BJ (cell line): ENCODE measurements around the gene SNX17. TPM values are rescaled to one million over a fixed set of nuclear protein-coding genes. Genes with fewer than 3 reads are reported as not detected.
"Not testable (repeated sequence)": the region's sequence is repeated elsewhere in the genome, so short reads cannot be mapped to it uniquely, and the experiment has no call there.

Source experiments
- CTCF ChIA-PET: fragments of 350-600 bp; formaldehyde crosslinking; extraction: SDS; loops from one replicate; lab custom pipeline; 2021; ENCODE audit warnings: antibody characterized with exemption, inconsistent platforms; lab: Yijun Ruan, JAX
- POLR2A ChIA-PET: fragments of 300-600 bp; sonication (Branson Sonifier 250); formaldehyde crosslinking; extraction: SDS; loops from one replicate; lab custom pipeline; 2021; ENCODE audit warnings: antibody characterized with exemption; lab: Charles Lee
- DNase-seq: peaks from one replicate; pipeline ENCODE4 v3.0.0-alpha.2; 2011; ENCODE audit warnings: low read depth
- H3K27me3 ChIP-seq: 2 replicates; pipeline ENCODE4 v1.6.0; 2011; ENCODE audit warnings: low read length; ENCODE audit not compliant: control insufficient read depth, insufficient read depth
- H3K36me3 ChIP-seq: 2 replicates; pipeline ENCODE4 v1.5.1; 2011; ENCODE audit warnings: low read length; ENCODE audit not compliant: control insufficient read depth, insufficient read depth
- H3K4me3 ChIP-seq: 2 replicates; pipeline ENCODE4 v1.5.1; 2011; ENCODE audit warnings: low read depth, mild to moderate bottlenecking, control low read depth, low read length
- polyA plus RNA-seq: library from polyadenylated mRNA; depleted of rRNA; stranded (reverse); fragments of >200 nt; gene quantifications from 2 replicates; pipeline ENCODE4 v1.2.3, GENCODE V29; 2011
- TF ChIP-seq, protein P1 (sequence below): IDR thresholded peaks from 2 replicates; pipeline ENCODE4 v1.5.1; 2011; ENCODE audit warnings: low read depth, mild to moderate bottlenecking, control low read depth, inconsistent platforms, low read length, moderate library complexity; ENCODE audit not compliant: insufficient read depth

Gene SNX17
- polyA plus RNA-seq, 1 experiment = 154 TPM

DNA sequence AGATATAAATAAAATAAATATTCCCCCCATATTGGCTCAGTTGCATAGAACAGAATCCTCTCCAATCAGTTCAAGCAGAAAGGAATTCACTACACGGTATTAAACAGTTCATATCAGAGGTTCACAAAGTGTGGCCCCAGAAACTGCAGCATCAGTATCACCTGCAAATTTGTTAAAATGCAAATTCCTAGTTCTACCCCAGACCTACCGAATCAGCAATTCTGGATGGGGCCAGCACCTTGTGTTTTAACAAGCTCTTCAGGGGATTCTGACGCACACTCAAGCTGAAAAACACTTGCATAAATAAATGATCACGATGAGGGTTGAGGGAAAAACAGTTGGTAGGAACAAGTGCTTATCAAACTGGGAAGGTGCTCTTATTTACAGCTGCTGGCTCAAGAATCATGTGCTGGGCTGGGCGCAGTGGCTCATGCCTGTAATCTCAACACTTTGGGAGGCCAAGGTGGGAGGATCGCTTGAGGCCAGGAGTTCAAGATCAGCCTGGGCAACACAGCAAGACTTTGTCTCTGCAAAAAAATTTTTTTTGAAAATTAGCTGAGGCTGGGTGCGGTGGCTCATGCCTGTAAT lies 20.2 kb upstream of the SNX17 start:
- DNase-seq = no peak
- no peaks in the 10 kb centered on the region for H3K27me3 ChIP-seq
- ChIA-PET CTCF (interaction anchor here (1.1 kb wide), 1 partner anchor 13 kb away, joined by 3 read pairs; no protein-coding TSS in a partner anchor), POLR2A (no interaction called here)
- TF ChIP-seq, protein P1, sequence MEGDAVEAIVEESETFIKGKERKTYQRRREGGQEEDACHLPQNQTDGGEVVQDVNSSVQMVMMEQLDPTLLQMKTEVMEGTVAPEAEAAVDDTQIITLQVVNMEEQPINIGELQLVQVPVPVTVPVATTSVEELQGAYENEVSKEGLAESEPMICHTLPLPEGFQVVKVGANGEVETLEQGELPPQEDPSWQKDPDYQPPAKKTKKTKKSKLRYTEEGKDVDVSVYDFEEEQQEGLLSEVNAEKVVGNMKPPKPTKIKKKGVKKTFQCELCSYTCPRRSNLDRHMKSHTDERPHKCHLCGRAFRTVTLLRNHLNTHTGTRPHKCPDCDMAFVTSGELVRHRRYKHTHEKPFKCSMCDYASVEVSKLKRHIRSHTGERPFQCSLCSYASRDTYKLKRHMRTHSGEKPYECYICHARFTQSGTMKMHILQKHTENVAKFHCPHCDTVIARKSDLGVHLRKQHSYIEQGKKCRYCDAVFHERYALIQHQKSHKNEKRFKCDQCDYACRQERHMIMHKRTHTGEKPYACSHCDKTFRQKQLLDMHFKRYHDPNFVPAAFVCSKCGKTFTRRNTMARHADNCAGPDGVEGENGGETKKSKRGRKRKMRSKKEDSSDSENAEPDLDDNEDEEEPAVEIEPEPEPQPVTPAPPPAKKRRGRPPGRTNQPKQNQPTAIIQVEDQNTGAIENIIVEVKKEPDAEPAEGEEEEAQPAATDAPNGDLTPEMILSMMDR = no peak
- no peaks in the 10 kb centered on the region for H3K36me3 ChIP-seq
- H3K4me3 ChIP-seq = no peak overlapping the region

DNA sequence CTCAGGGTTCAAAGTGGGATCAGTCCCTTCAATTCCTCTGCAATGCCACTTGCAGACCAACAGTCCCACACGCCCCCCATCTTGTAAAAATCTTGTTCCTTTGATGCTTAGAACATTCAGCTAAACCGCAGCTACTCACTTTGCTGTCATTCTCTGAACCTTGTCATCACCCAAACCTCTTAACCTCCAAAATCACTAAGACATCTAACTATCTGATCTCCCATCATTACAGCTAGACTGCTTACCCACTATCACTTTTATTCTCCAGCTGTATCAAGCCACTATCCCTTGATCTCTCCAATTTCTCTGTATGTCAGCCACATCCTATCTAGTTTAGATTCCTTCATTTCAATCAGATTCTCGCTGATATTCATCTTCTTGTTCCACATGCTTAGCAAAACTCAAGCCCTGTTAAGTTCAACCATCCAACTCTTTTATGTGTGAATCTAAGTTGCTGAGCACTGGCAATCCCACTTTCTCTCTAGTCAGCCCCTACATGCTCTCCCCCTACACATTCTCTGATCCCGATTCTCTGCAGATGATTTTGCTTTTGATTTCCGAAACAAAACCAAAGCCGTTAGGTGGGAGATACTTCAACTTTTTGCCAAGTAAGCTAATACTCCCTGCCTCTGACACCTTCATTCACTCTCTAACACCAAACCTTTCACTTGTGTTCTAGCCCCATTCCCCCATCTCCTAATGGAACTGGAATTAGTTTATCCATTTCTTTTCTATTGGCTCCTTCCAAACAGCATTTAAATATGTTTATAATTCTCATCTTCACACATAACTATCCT lies 18.4 kb upstream of the SNX17 start:
- CTCF ChIA-PET = no interaction called here
- H3K36me3 ChIP-seq = no peaks in the 10 kb centered on the region
- POLR2A ChIA-PET = no interaction called here

DNA sequence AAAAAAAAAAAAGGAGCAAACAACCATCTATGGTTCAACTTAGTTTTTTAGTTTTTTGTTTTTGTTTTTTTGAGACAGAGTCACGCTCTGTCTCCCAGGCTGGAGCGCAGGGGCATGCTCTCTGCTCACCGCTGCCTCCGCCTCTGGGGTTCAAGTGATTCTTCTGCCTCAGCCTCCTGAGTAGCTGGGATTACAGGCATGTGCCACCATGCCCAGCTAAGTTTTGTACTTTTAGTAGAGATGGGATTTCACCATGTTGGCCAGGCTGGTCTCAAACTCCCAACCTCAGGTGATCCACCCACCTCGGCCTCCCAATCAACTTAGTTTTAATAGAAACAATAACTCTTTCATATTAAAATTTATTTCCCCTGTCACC lies 17.0 kb upstream of the SNX17 start:
- H3K4me3 ChIP-seq, H3K27me3 ChIP-seq, POLR2A ChIA-PET, DNase-seq, H3K36me3 ChIP-seq: not testable (repeated sequence)
- CTCF ChIA-PET = interaction anchor here (1.2 kb wide), 1 partner anchor 16 kb away, joined by 4 read pairs; no protein-coding TSS in a partner anchor

More for the DNA sequence above, 18.4 kb upstream of the SNX17 start:
- Histone ChIP-seq H3K4me3 (no peak overlapping the region), H3K27me3 (no peaks in the 10 kb centered on the region)
- DNase-seq = no peak
- TF ChIP-seq, protein P1 = no peak

DNA sequence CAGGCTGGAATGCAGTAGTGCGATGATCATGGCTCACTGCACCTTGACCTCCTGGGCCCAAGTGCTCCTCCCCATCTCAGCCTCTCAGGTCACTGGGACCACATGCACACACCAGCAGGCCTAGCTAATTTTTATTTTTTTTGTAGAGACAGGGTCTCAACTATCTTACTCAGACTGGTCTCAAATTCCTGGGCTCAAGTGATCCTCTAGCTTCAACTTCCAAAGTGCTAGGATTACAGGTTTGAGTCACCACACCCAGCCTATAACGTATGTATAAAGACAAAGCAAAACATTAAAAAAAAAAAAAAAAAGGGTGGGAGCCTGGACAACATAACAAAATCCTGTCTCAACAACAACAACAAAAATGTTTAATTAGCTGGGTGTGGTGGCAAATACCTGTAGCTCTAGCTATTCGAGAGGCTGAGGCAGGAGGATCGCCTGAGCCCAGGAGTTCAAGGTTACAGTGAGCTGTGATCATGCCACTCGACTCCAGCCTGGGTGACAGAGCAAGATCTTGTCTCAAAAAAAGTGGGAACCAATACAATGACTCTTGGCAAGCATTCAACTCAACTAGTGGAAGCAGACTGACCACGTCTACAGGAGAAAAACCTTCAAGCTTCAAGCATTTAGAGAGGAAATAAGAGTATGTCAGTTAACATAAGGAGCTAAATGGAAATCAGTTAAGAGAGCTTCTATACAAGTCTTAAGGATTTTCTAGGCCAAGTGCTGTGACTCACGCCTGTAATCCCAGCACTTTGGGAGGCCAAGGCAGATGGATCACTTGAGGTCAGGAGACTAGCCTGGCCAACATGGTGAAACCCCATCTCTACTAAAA lies 16.4 kb upstream of the SNX17 start:
- H3K36me3 ChIP-seq = no peaks in the 10 kb centered on the region
- POLR2A ChIA-PET = interaction anchor here (0.5 to 0.7 kb wide), 2 partner anchors 74 to 304 kb away, joined by 3 to 4 read pairs; partner anchors contain the start of gene NRBP1
- TF ChIP-seq, protein P1 = no peak
- CTCF ChIA-PET = interaction anchor here (0.6 to 1.2 kb wide), 2 partner anchors 16 to 1214 kb away, joined by 4 read pairs; no protein-coding TSS in a partner anchor
- no peaks in the 10 kb centered on the region for H3K27me3 ChIP-seq
- no peak overlapping the region for H3K4me3 ChIP-seq
- DNase-seq = no peak

DNA sequence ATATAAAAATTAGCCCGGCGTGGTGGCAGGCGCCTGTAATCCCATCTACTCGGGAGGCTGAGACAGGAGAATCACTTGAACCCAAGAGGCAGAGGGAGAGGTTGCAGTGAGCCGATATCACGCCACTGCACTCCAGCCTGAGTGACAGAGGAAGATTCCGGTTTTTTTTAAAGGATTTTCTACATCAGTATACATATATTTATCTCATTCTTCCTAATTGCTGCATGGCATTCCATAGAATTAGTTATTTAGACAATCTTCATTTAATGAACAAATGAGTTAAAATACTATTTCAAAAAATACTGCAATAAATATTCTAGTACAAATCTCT lies 15.9 kb upstream of the SNX17 start:
- DNase-seq = no peak
- H3K4me3 ChIP-seq = no peak overlapping the region
- ChIA-PET CTCF (interaction anchor here (0.6 to 1.2 kb wide), 2 partner anchors 15 to 1214 kb away, joined by 4 read pairs; no protein-coding TSS in a partner anchor), POLR2A (interaction anchor here (0.7 kb wide), 1 partner anchor 304 kb away, joined by 3 read pairs; no protein-coding TSS in a partner anchor)
- H3K27me3 ChIP-seq = no peaks in the 10 kb centered on the region
- TF ChIP-seq, protein P1 = no peak
- no peaks in the 10 kb centered on the region for H3K36me3 ChIP-seq
